ENCODE results near the gene SMG5.

DNA sequence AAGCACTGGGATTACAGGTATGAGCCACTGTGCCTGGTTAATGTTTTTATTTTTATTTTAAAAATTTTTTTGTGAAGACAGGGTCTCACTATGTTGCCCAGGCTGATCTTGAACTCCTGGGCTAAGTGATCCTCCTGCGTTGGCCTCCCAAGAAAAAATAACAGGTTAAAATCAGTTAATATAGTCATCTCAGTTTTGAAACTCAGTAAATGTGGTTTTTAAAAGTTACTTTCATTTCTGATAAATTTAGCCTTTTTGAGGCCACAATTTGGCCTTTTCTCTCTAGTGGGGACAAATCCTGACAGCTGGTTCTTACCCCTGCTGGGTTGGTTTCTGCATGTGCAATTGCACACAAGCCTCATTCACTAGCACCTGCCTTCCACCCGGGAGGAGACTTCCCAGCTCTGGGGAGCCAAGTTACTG lies 56.5 kb downstream of the SMG5 start:
- TF ChIP-seq, protein P1, sequence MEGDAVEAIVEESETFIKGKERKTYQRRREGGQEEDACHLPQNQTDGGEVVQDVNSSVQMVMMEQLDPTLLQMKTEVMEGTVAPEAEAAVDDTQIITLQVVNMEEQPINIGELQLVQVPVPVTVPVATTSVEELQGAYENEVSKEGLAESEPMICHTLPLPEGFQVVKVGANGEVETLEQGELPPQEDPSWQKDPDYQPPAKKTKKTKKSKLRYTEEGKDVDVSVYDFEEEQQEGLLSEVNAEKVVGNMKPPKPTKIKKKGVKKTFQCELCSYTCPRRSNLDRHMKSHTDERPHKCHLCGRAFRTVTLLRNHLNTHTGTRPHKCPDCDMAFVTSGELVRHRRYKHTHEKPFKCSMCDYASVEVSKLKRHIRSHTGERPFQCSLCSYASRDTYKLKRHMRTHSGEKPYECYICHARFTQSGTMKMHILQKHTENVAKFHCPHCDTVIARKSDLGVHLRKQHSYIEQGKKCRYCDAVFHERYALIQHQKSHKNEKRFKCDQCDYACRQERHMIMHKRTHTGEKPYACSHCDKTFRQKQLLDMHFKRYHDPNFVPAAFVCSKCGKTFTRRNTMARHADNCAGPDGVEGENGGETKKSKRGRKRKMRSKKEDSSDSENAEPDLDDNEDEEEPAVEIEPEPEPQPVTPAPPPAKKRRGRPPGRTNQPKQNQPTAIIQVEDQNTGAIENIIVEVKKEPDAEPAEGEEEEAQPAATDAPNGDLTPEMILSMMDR (conservative IDR thresholded peaks at IDR 0.05) = no peak
- no peak for TF ChIP-seq ZFX (IDR thresholded peaks at IDR 0.05)
